Liver (tissue), 9 donors: ENCODE data around the gene SUPT4H1. TPM values are rescaled to one million over a fixed set of nuclear protein-coding genes. Genes with fewer than 3 reads are reported as not detected.

Experiments used
- DNase-seq: peaks from one replicate; pipeline ENCODE4 v3.0.0-alpha.2; 2017; ENCODE audit warnings: low spot score
- H3K27ac ChIP-seq, 2 donors: one replicate each; pipeline ENCODE4 v1.7.0; 2013; ENCODE audit warnings: inconsistent platforms in 2 of 2, low read length in 2 of 2, control low read depth in 1 of 2, low read depth in 1 of 2, mild to moderate bottlenecking in 1 of 2
- H3K27me3 ChIP-seq, 4 donors: one replicate each; pipeline versions ENCODE4 v1.6.1 to v1.7.0; 2013; ENCODE audit warnings: low read length in 3 of 4, inconsistent platforms in 1 of 4, mild to moderate bottlenecking in 1 of 4, moderate library complexity in 1 of 4; ENCODE audit not compliant: control insufficient read depth in 4 of 4, insufficient read depth in 4 of 4
- H3K36me3 ChIP-seq, 4 donors: one replicate each; pipeline versions ENCODE4 v1.6.1 to v1.7.0; 2013; ENCODE audit warnings: low read length in 3 of 4, mild to moderate bottlenecking in 3 of 4, low read depth in 1 of 4, moderate library complexity in 1 of 4; ENCODE audit not compliant: control insufficient read depth in 4 of 4, insufficient read depth in 3 of 4
- H3K4me1 ChIP-seq, 4 donors: one replicate each; pipeline versions ENCODE4 v1.6.1 to v1.7.0; 2013; ENCODE audit warnings: low read length in 3 of 4, mild to moderate bottlenecking in 3 of 4, moderate library complexity in 1 of 4; ENCODE audit not compliant: control insufficient read depth in 4 of 4, insufficient read depth in 4 of 4
- H3K4me3 ChIP-seq, 3 donors: one replicate each; pipeline versions ENCODE4 v1.6.1 to v1.7.0; 2013; ENCODE audit warnings: low read length in 3 of 3, control low read depth in 1 of 3, low read depth in 1 of 3, mild to moderate bottlenecking in 1 of 3
- H3K9ac ChIP-seq, 2 donors: one replicate each; pipeline ENCODE4 v1.7.0; 2013; ENCODE audit warnings: low read length in 2 of 2, mild to moderate bottlenecking in 2 of 2, moderate library complexity in 2 of 2, control low read depth in 1 of 2, low read depth in 1 of 2
- H3K9me3 ChIP-seq, 4 donors: one replicate each; pipeline versions ENCODE4 v1.6.1 to v1.7.0; 2013; ENCODE audit warnings: low read length in 3 of 4; ENCODE audit not compliant: control insufficient read depth in 4 of 4
- EGR1 ChIP-seq, 2 donors: IDR thresholded peaks; 2 replicates each; pipeline ENCODE4 v1.6.1; 2016 to 2018; ENCODE audit warnings: antibody characterized with exemption in 2 of 2, low read depth in 2 of 2
- FOXA2 ChIP-seq: IDR thresholded peaks from 2 replicates; pipeline ENCODE4 v1.6.1; 2016; ENCODE audit warnings: antibody characterized with exemption
- GABPA ChIP-seq, 2 donors: IDR thresholded peaks in 1 of 2; conservative IDR thresholded peaks in 1 of 2; 2 replicates each; pipeline ENCODE4 v1.6.1; 2016; ENCODE audit warnings: antibody characterized with exemption in 2 of 2, mild to moderate bottlenecking in 1 of 2, moderate library complexity in 1 of 2
- HNF4A ChIP-seq, 2 donors: conservative IDR thresholded peaks; 2 replicates each; pipeline ENCODE4 v1.6.1; 2016; ENCODE audit warnings: antibody characterized with exemption in 2 of 2, mild to moderate bottlenecking in 2 of 2
- HNF4G ChIP-seq: IDR thresholded peaks from 2 replicates; pipeline ENCODE4 v1.6.1; 2016; ENCODE audit warnings: antibody characterized with exemption
- JUND ChIP-seq, 2 donors: IDR thresholded peaks; 2 replicates each; pipeline ENCODE4 v1.6.1; 2016; ENCODE audit warnings: antibody characterized with exemption in 2 of 2
- RAD21 ChIP-seq, 2 donors: IDR thresholded peaks; 2 replicates each; pipeline ENCODE4 v1.6.1; 2016; ENCODE audit warnings: antibody characterized with exemption in 2 of 2, mild to moderate bottlenecking in 2 of 2
- SP1 ChIP-seq: IDR thresholded peaks from 2 replicates; pipeline ENCODE4 v1.6.1; 2018; ENCODE audit warnings: antibody characterized with exemption, mild to moderate bottlenecking
- YY1 ChIP-seq: IDR thresholded peaks from 2 replicates; pipeline ENCODE4 v1.6.1; 2016; ENCODE audit warnings: antibody characterized with exemption, mild to moderate bottlenecking
- WGBS: extraction: QIAGEN DNeasy Blood & Tissue Kit; methylation state at CpG from one replicate; pipeline ENCODE4 v1.1.7; 2013; 5-methylcytosine and 5-hydroxymethylcytosine counted together
- polyA plus RNA-seq, 2 donors: library from polyadenylated mRNA; stranded (reverse) in 1 of 2; unstranded in 1 of 2; fragments of 200-250 nt in 1 of 2; fragments of >200 nt in 1 of 2; fragmentation: Nextera tagmentation in 1 of 2; extraction: Ambion mirVana in 1 of 2; gene quantifications; one replicate each; pipeline versions ENCODE4 v1.2.1 to v1.2.3, GENCODE V29; 2013 to 2015
- total RNA-seq, 2 donors: library from RNA; depleted of rRNA; stranded (reverse); fragments of >200 nt; gene quantifications; one replicate each; pipeline ENCODE4 v1.2.3, GENCODE V29; 2014
- TF ChIP-seq, protein P1 (sequence below): fragments of 150-350 bp; IDR thresholded peaks from 2 replicates; pipeline ENCODE4 v1.5.1; 2017; ENCODE audit warnings: improper control_type of control experiment, low read depth, low read length; ENCODE audit not compliant: missing input control
- TF ChIP-seq, protein P2 (sequence below): IDR thresholded peaks from 2 replicates; pipeline ENCODE4 v1.6.1; 2016; ENCODE audit warnings: antibody characterized with exemption
- TF ChIP-seq, protein P3 (sequence below): IDR thresholded peaks from 2 replicates; pipeline ENCODE4 v1.6.1; 2016; ENCODE audit warnings: antibody characterized with exemption
- TF ChIP-seq, protein P4 (sequence below): IDR thresholded peaks from 2 replicates; pipeline ENCODE4 v1.6.1; 2016; ENCODE audit warnings: antibody characterized with exemption
- donor health status: healthy.
- donor health status: healthy.
- donor health status: healthy.
- donor health status: healthy.
- donor health status: healthy.

Gene SUPT4H1
- total and polyA plus RNA-seq, 4 donors = 23.3 to 59.1 (median 40.4) TPM

DNA sequence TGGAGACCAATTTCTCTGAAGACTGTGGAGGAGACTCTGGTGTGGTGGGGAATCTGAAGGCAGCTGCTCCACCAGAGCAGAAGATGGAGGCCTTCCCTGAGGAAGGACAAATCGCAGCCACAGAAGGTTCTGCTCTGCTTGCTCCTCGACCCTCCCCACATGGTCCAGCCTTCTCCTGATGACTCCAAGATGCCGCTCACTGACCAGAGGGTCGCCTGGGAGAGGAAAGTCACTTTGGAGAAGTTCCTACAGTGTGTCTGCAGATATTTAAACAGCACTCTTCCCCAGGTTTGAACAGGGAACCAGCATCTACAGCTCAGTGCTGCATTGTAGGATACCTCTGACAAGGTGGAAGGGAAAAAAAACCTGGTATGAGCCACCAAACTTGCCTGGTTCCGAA, 21.0 kb upstream of the SUPT4H1 start:
- Histone ChIP-seq H3K27me3 (no peaks in the 10 kb centered on the region), H3K27ac (no peak overlapping the region), H3K4me3 (no peak overlapping the region), H3K36me3 (no peaks in the 10 kb centered on the region), H3K4me1 (peaks cover 7 to 42% (median 21%) of the 10 kb centered on the region in 4 donors), H3K9me3 (no peaks in the 10 kb centered on the region), H3K9ac (no peak overlapping the region)
- no peak for DNase-seq
- TF ChIP-seq, protein P1, sequence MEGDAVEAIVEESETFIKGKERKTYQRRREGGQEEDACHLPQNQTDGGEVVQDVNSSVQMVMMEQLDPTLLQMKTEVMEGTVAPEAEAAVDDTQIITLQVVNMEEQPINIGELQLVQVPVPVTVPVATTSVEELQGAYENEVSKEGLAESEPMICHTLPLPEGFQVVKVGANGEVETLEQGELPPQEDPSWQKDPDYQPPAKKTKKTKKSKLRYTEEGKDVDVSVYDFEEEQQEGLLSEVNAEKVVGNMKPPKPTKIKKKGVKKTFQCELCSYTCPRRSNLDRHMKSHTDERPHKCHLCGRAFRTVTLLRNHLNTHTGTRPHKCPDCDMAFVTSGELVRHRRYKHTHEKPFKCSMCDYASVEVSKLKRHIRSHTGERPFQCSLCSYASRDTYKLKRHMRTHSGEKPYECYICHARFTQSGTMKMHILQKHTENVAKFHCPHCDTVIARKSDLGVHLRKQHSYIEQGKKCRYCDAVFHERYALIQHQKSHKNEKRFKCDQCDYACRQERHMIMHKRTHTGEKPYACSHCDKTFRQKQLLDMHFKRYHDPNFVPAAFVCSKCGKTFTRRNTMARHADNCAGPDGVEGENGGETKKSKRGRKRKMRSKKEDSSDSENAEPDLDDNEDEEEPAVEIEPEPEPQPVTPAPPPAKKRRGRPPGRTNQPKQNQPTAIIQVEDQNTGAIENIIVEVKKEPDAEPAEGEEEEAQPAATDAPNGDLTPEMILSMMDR = no peak
- TF ChIP-seq, protein P2, sequence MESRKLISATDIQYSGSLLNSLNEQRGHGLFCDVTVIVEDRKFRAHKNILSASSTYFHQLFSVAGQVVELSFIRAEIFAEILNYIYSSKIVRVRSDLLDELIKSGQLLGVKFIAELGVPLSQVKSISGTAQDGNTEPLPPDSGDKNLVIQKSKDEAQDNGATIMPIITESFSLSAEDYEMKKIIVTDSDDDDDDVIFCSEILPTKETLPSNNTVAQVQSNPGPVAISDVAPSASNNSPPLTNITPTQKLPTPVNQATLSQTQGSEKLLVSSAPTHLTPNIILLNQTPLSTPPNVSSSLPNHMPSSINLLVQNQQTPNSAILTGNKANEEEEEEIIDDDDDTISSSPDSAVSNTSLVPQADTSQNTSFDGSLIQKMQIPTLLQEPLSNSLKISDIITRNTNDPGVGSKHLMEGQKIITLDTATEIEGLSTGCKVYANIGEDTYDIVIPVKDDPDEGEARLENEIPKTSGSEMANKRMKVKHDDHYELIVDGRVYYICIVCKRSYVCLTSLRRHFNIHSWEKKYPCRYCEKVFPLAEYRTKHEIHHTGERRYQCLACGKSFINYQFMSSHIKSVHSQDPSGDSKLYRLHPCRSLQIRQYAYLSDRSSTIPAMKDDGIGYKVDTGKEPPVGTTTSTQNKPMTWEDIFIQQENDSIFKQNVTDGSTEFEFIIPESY = no peak
- TF ChIP-seq HNF4G (no peak), SP1 (no peak), RAD21 (IDR thresholded peaks at IDR 0.05) (no peak), YY1 (no peak), FOXA2 (no peak)
- WGBS = 92% methylated on average over 5 of the region's 5 CpGs

DNA sequence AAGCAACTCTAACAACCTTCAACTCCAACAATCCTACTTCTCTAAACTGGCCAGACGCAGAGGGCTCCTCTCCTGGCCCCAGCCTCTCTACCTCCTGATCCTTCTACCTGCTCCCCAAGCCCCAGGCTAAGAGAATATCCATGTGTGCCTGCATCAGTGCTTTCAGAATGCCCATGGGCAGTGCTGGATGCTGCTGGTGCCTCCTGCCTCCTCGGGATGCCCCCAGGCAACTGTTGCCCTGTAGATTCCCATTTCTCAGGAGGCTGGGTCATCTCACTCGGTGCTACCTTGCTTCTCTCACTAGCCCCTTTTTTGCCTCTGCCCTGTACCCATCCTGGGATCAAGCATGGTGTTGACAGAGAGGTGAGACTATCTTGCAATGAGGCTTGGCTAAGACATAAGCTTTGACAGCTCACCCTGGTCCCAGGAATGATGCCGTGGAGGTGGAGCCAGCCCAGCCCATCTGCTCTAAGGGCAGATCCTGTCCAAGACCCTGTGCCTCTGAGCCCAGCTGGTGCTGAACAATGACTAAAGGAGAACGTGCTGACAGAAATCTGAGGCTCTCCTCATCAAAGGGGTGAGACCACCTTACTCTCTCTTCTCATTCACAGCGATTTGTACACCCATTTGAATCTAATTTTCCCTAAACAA, 19.4 kb upstream of the SUPT4H1 start:
- DNase-seq = no peak
- Histone ChIP-seq H3K9me3 (no peaks in the 10 kb centered on the region), H3K9ac (no peak overlapping the region), H3K4me3 (no peak overlapping the region), H3K27ac (no peak overlapping the region), H3K27me3 (no peaks in the 10 kb centered on the region), H3K4me1 (peaks cover 7 to 43% (median 22%) of the 10 kb centered on the region in 4 donors), H3K36me3 (no peaks in the 10 kb centered on the region)
- TF ChIP-seq, protein P3, sequence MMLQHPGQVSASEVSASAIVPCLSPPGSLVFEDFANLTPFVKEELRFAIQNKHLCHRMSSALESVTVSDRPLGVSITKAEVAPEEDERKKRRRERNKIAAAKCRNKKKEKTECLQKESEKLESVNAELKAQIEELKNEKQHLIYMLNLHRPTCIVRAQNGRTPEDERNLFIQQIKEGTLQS = no peak
- TF ChIP-seq JUND (IDR thresholded peaks at IDR 0.05) (no peak), EGR1 (IDR thresholded peaks at IDR 0.05; ENCODE audit: low read depth in 2 of 2) (no peak), RAD21 (IDR thresholded peaks at IDR 0.05) (no peak), FOXA2 (no peak), HNF4A (conservative IDR thresholded peaks at IDR 0.05) (no peak), GABPA (IDR thresholded peaks at IDR 0.05 in 1 of 2, conservative IDR thresholded peaks at IDR 0.05 in 1 of 2) (no peak)
- TF ChIP-seq, protein P4, sequence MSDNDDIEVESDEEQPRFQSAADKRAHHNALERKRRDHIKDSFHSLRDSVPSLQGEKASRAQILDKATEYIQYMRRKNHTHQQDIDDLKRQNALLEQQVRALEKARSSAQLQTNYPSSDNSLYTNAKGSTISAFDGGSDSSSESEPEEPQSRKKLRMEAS = no peak
- TF ChIP-seq, protein P2 = no peak
- TF ChIP-seq, protein P1 = no peak
- WGBS = 91% methylated on average over 6 of the region's 6 CpGs
